B cell (primary cell): ENCODE results near the gene ADCY10.

Experiments used
- CTCF ChIP-seq: fragments of 200-600 bp; IDR thresholded peaks from one replicate; pipeline ENCODE4 v1.8.0; 2022; ENCODE audit warnings: antibody characterized with exemption, mild to moderate bottlenecking
- EZH2 ChIP-seq: IDR thresholded peaks from 2 replicates; pipeline ENCODE4 v1.6.1; 2012; ENCODE audit warnings: borderline replicate concordance, low read depth, mild to moderate bottlenecking, moderate library complexity, low read length; ENCODE audit not compliant: insufficient read depth, poor library complexity, severe bottlenecking

GRCh38 chr1:167805041-167805556, 108.8 kb downstream of the ADCY10 start:
- TF ChIP-seq CTCF (no peak), EZH2 (no peak)
